Measurements from ENCODE around the gene LRIG3.
"Not testable (repeated sequence)": the region's sequence is repeated elsewhere in the genome, so short reads cannot be mapped to it uniquely, and the experiment has no call there.

LRIG3 gene

DNA sequence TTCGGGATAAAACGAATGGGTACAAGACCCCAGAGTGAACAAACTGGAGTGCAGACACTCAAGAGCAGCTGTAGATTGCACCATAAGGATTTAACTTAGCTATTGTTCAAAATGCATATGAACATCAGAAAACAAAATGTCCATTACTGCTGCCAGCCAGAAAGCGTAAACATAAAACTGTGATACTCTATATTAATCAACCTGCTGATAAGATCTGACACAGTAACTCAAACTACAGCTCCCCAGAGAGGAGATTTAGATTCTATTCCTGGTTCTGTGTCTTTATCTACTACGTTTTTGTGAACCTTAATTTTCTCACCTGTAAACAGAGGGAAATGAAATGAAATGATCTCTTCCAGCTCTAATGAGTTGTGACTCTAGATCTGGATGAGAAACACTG is 22.3 kb downstream of the LRIG3 start:
- no peak for DNase-seq

DNA sequence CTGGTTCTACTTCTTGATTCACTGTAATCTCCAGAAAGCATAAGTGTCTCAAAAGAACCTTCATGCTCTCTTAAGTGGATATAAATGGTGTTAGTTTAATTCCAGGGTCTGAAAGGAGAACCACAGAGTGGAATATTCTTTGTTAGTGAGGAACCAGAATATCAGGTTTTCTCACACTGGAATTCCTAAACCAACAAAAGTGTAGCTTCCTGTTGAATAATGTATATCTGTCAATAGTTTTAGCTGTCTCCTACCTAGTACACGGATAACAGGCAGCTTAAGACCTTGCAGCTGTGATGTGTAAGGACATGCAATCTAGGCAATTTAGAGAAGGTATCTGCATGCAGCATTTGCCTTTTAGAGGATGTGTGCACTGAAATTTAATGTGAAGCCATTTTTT is 24.0 kb downstream of the LRIG3 start:
- DNase-seq = peak; percentile 90

DNA sequence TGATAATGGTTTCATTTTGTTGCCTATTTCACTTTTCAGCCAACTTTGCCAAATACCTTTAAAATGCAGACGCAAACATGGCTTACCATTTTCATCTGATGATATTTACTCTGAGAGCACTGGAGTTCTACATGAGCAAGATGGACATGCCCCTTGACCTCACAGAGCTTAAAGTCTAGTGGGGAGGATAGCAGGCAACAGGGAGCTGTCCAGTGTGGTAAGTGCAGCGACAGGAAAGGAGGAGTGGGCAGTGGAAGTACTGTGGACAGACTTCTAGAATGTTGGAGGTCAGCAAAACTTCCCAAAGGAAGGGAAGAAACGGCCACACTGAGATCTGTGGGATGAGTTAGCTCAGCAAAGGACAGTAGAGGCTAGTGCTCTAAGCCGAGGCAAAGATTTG is 25.3 kb downstream of the LRIG3 start:
- no peak for DNase-seq

DNA sequence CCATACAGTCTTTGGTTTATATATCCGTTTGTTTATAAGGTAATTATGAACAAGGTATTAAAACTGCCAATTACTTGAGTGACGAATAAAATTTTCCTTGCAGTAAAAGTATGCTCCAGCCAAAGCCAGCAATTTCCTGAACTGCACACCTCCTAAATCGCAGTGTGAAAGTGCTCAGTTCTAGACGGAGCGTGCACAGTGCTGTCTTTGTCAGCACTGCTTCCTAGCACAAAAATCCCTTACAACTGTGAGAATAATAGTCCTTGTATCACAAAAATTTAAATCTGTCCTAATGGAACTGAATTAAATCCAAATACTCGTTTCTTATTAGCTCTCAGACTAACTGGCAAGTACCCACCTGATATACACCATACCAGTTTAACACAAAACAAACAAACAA is 26.3 kb downstream of the LRIG3 start:
- DNase-seq = no peak

DNA sequence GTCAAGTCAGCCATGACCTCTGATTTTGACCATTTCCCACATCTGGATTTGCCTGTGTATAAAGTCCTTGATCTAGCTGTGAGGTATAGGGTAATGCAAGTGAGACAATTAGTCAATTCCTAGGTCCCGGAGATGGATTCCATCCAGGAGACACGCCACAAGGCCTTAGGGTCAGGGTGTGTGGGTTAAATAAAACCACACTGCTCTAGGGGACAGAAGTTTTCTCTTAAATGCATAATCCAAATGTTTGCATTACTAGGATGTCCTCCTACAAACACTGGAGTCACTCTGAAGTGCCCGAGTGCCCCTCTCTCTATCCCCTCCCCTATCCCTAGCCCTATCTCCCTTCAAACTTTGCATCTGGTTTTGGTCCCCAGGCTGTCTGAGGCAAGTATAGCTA is 26.8 kb downstream of the LRIG3 start:
- DNase-seq = no peak

DNA sequence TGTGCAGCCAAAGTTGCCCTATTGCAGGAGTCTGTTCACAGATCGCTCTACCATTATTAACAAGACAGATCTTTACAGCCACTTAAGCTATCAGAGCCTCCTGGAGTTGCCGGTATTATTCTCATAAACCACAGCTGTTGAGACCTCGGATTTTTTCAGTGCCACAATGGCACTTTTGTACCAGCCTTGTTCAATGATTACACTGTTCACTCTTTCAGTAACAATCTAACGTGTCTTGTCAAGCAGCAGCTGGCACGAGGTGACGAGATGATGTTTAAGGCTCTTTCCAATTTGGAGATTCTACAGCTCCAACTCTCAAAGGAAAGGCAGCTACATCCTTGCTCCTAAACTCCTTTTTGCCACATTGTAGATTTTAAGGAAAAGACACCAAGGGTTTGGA is 30.7 kb downstream of the LRIG3 start:
- DNase-seq = no peak

DNA sequence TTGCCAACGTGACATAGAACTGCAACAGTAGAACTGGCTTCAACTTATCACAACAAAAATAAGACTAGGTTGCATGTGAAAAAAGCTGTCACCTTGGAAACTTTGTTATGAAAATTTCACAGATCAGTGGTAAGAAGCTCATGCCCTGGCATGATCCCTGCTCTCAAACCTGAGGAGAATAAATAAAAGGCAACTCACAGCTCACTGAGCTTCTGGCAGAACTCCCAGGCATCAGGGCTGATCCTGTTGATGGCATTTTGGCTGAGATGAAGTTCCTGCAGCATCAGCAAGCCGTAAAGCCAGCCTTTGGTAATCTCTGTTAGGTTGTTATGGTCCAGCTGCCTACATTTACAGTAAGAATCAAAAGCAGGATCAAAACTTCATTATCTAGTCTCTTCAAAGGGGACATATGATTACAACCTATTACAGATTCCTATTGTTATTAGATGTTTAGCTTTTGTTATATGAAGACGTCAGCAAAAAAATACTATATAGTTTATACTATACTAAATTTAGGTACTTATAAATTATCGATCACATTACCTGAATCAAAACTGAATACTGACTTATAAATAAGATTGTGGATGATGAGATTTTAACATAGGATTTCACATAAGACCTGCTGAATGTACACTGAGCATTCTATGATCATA is 32.0 kb downstream of the LRIG3 start:
- peak; percentile 92 for DNase-seq

DNA sequence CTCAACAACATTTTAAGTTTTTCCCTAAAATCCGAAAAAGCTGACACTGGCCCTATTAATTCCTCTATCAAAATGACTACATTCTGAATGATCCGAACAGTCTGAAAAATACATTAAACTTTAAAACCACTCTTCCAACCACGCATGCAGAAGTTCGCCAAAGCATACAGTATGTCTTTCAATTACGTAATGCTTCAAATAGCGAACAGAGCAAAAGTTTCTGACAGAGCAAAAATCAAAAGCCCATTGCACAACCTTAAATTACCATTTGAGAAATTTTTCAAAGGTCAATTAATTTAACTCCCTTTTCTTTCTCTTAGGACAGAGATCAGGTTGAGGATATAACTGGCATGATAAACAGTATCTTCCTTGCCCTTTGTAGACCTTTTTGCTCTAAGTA is 33.2 kb downstream of the LRIG3 start:
- DNase-seq = no peak

DNA sequence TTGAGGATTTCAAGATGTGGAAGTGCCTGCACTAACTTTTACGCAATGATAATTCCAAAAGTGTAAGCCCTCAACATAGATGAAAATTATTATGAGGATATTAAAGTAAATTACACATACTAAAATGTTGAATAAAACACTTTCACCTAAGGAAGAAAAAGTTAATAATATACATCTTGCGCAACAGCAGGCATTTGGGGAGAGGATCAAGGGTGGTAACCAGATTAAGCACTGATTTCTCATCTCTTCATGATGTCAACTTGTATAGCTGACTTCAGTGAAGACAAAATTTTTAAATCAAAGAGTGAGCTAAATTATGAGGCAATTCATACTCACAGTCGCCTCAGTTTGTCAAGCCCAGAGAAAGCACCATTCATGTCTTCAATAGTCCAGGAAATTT is 33.8 kb downstream of the LRIG3 start:
- DNase-seq = no peak

DNA sequence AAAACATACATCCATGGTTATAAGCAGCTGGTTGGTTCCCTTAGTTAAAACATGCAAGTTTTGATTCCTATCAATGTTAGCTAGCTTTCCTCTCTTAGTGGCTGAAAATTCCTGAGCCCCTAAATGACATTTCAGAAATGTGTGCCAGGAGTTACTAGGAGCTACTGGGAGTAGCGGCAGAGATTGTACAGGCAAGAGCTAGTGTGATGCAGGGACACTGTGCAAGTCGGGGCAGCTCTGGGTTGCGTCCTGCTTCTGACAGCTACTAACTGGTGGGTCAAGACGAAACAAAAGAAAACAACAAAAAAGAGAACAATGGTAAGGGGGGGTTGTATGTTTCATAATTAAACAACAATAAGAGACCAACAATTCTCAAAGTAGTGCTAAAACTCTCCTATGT is 35.4 kb downstream of the LRIG3 start:
- no peak for DNase-seq

DNA sequence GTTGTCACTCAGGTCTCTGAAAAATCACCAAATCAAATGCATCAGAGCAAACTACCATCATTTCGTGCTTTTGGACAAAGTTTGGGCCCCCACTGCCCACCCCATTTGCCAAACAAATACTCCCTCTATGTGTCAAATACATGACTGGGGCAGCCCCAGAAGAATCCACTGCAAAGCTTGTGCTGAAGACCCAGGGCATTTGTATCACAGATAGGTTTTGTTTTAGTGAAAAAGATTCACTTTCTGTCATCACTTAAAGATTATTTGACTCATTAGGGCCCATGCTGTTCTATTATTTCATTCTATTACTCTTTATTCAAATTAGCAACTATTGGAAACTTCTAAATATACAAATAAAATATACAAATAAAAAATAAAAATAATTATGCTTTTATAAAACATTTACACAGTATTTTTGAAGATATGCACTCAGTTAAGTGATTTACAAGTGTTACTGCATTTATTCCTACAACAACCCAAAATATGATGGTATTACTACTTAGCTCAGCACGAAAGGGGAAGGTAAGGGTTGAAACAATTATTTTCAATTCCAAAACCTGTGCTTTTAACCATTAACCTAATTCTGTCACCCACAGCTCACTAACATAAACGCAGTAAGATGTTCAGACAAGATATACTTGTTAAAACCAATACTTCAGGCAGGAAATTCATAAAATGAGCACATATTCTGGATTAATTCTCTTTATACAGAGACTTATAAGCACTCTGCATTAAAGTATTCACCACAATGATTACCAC is 36.5 kb downstream of the LRIG3 start:
- DNase-seq = no peak

DNA sequence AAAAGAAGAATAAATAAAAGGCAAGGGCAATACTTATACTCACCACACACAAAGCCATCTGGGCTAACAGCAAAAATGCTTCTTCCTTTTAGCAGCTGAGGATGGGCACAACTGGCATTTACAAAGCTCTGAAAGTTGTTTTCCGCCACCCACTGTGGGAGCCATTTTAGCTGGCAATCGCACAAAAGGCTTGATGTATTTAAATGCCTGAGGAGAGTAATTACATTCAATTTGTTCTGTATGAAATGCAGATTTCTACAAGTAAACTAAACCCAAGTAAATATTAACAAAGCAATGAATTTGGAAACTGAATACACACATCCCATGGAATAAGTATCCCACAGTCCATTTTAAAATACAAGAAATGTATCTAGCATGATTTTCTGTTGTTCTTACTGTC is 37.5 kb downstream of the LRIG3 start:
- DNase-seq = no peak

DNA sequence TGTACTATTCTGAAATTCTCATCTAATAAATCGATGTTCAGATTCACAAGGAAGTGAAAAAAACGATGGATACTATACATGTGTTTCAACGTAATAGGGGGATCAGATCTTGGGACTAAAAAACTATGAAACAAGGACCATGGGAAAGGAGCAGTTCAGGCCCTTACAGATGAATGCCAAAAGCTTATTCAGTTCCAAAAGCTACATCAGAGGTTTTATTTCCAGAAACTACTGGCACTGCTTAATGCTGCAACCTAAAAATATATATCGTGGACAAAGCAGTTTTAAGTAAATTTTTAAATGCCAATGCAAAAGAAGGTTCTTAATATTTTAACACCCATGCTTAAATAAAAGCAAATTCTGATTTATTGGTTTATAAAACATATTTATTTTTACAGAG is 38.5 kb downstream of the LRIG3 start:
- DNase-seq = no peak

DNA sequence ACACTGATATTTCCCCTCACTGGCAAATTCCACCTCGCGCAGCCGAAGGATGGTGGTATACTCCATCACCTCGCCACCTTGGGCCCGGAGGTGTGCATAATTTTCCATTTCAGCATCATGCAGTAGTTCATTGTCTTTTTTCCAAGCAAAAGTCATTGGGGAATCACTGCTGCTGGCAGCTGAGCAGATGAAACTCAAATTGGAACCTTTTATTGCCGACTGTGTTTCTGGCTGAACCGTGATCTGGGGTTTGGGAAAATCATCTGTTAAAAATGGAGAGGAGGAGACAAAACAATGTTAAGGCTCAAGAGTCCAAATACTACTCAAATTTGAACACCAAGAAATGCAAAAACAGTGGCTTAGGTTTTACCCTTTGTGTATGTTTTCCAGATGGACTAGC is 39.7 kb downstream of the LRIG3 start:
- DNase-seq = no peak

DNA sequence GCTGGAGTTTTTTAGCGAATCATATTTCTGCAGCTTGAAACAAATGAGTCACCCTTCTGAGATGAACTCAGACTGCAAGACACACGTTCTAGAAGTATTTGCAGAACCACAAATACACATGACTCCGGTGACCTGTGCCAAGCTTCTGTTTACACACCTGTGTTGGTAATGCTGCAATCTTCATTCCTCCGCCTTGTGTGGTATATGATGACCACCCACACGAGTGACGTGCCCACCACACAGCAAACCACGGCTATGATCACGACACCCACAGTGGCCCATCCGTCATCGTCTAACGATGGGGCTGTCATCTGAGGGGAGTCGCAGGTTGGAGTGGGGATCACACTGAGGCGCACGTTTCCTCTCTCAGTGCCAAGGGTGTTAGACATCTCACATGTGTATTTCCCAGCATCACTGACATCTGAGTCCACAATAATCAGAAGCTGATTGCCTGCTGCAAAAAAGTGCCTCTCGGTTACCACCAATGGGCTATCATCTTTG is 43.0 kb downstream of the LRIG3 start:
- DNase-seq = peak; percentile 97

DNA sequence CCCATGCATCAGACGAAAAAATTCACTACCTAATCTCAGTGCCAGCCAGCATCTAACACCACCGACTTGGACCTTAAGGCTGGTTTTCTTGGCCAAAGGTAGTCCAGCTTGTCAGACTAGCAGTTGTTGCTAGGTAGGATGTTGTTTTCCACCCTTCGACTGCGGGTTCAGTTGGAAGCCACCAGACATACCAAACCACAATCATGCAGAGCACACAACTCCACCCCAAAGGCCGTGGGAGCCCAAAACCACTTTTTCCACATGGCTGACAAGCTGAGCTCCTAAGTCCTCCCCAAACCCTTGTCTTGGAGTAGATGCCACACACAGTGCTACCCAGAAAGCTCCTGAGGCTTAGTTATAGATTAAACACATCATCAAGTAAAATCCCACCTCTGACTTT is 46.8 kb downstream of the LRIG3 start:
- DNase-seq = no peak

DNA sequence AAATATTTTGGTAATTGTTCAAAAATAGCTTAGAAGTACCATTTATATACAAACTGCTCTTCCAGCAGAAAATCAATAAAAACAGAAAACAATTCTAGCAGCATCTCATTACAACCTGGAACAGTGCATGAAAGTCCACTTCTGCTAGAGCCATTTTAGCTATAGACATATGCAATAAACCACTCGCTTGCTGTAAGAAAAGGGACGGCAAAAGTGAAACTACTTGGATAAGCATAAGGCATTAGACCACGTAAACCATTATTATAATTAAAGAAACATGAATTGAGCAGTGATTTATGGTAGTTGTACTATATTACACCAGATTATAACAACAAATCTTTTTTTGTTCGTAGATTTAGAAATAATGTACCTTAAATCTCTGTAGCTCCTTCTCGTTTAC is 48.7 kb downstream of the LRIG3 start:
- DNase-seq = no peak

DNA sequence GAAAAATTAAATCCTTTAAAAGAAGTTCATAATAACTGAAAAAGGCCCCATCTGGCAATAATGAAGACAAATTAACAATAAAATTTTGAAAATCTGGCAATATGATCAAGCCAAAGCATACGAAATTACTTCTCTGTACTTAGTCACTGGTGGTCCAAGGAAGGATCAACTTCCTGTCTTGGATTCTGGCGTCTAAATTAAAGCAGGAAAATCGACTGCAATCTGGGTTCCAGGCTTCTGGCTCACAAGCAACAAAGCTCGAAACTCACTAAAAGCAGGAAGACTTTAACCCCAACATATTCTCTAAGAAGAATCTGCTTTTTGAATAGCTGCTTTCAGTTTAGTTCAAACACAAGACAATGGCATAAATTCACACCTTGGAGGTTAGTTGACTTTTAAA is 49.7 kb downstream of the LRIG3 start:
- DNase-seq = no peak

DNA sequence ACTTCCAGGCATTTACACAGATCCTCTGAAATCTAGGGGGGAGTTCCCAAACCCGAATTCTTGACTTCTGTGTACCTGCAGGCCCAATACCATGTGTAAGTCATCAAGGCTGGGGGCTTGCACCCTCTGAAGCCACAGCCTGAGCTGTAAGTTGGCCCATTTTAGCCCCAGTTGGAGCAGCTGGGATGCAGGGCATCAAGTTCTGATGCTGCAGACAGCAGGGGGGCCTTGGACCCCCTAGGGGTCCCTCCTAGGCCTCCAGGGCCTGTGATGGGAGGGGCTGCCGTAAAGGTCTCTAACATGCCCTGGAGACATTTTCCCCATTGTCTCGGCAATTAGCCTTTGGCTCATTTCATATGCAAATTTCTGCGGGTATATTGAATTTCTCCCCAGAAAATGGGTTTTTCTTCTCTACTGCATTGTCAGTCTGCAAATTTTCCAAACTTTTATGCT is 59.5 kb downstream of the LRIG3 start:
- no peak for DNase-seq

DNA sequence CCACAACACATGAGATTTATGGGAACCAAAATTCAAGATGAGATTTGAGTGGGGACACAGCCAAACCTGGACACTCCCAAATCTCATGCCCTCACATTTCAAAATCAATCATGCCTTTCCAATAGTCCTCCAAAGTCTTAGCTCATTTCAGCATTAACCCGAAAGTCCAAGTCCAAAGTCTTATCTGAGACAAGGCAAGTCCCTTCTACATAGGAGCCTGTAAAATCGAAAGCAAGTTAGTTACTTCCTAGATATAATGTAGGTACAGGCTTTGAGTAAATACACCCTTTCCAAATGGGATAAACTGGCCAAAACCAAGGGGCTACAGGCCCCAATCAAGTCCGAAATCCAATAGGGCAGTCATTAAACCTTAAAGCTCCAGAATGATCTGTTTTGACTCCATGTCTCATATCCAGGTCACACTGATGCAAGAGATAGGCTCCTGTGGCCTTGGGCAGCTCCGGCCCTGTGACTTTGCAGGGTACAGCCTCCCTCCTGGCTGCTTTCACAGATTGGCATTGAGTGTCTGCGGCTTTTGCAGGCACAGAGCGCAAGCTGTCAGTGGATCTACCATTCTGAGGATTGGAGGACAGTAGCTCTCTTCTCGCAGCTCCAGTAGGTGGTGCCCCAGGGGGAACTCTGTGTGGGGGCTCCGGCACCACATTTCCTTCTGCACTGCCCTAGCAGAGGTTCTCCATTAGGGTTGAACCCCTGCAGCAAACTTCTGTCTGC is 60.1 kb downstream of the LRIG3 start:
- no peak for DNase-seq

DNA sequence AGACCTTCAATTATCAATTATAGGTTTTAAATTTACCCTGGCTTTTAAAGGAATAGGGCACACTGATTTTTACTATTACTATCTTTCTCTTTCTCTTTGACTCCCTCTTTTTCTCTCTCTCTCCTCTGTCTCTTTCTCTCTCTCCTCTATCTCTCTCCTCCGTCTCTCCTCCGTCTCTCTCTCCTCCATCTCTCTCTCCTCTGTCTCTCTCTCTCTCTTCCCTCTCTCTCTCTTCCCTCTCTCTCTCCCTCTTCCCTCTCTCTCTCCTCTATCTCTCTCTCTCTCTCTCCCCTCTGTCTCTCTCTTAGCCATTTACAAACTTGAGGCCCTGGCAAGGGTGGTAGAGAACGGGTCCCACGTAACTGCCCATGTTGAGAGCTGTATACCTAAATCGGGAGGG is 62.3 kb downstream of the LRIG3 start:
- DNase-seq = no peak

DNA sequence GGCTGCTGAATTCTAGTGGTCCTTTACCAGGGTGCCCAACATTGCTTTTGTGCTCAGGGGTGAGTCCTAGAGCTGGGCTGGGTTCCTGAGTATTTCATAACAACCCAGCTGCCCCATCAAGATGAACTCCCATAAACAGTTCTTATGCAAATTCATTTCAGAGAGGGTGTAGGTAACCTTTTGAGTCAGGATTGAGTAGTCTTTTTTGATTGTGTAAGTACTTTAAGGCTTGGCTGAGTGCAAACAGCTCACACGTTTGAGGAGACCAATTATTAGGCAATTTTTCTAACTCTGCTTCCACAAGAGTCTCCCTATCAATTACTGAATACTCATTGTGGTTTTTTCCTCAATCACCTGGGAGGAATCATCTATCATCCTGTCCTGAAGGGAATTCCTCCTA is 63.1 kb downstream of the LRIG3 start:
- not testable (repeated sequence) for DNase-seq

DNA sequence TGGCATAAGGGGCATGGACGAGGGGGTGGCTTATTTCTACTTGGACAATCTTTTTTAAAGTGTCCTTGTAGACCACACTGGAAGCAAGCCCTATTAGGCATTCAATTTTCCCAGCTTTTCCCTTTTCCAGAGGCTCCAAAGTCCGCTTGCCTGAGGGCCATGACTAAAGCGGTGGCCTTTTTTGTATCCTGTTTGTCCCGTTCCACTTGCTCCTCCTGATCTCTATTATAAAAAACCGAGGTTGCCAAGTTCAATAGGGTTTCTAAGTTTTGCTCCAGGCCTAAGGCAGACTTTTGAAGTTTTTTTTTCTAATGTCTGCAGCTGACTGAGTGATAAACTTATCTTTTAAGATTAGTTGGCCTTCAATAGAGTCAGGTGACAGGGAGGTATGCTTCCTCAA is 64.7 kb downstream of the LRIG3 start:
- not testable (repeated sequence) for DNase-seq

DNA sequence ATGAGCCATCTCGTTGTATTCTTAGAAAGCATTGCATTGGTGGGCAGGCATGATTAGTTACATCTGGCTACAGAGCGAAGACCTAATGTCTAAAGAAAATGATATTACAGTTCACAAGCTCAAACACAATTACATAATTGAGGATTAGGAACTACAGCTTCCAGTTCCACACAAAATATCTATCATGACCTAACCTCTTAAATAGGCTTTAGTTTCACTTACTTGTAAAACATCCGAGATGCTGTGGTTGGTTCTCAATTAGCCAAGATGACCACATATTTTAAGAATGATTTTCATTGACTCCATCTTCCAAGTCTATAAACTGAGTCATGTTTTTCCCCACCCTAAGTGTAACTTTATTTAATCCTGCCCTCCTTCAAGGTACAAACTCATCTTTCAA is 69.5 kb downstream of the LRIG3 start:
- DNase-seq = no peak

Measured in DMS53 (cell line).